RWPE2 (cell line): ENCODE data around the gene CHD5.
A peak's percentile ranks its signal among the peaks of the same experiment; 100 is the strongest.

Experiments used
- ATAC-seq: fragments of 200-7000 bp; cut with Tn5 transposase; 3 replicates; pipeline ENCODE4 v1.9.1; 2021; ENCODE audit warnings: low read depth
- DNase-seq: peaks from one replicate; pipeline ENCODE4 v3.0.0-alpha.2; 2020; ENCODE audit warnings: low spot score
- H3K27ac ChIP-seq: fragments of 450-650 bp; 2 replicates; pipeline ENCODE4 v1.5.1; 2017; ENCODE audit warnings: mild to moderate bottlenecking; ENCODE audit not compliant: poor library complexity, severe bottlenecking
- H3K27me3 ChIP-seq: fragments of 250-450 bp; sonication (Bioruptor Pico); 2 replicates; pipeline ENCODE4 v1.5.1; 2021; ENCODE audit warnings: mild to moderate bottlenecking, moderate library complexity; ENCODE audit not compliant: insufficient read depth, poor library complexity, severe bottlenecking
- H3K36me3 ChIP-seq: fragments of 250-450 bp; sonication (Bioruptor Pico); 2 replicates; pipeline ENCODE4 v1.5.1; 2020; ENCODE audit warnings: low read depth, mild to moderate bottlenecking, moderate library complexity
- H3K4me1 ChIP-seq: fragments of 250-450 bp; sonication (Bioruptor Pico); 2 replicates; pipeline ENCODE4 v1.5.1; 2021; ENCODE audit warnings: mild to moderate bottlenecking, moderate library complexity; ENCODE audit not compliant: insufficient read depth, poor library complexity, severe bottlenecking
- H3K4me3 ChIP-seq: fragments of 250-450 bp; sonication (Bioruptor Pico); 2 replicates; pipeline ENCODE4 v1.5.1; 2021; ENCODE audit warnings: mild to moderate bottlenecking, moderate library complexity; ENCODE audit not compliant: severe bottlenecking
- H3K9me3 ChIP-seq: fragments of 250-450 bp; sonication (Bioruptor Pico); 2 replicates; pipeline ENCODE4 v1.5.1; 2021; ENCODE audit warnings: mild to moderate bottlenecking, moderate library complexity; ENCODE audit not compliant: severe bottlenecking
- TF ChIP-seq, protein P1 (sequence below): fragments of 450-650 bp; IDR thresholded peaks from one replicate; pipeline ENCODE4 v1.5.1; 2017; ENCODE audit warnings: mild to moderate bottlenecking, moderate library complexity; ENCODE audit not compliant: poor library complexity, severe bottlenecking

Gene CHD5

DNA sequence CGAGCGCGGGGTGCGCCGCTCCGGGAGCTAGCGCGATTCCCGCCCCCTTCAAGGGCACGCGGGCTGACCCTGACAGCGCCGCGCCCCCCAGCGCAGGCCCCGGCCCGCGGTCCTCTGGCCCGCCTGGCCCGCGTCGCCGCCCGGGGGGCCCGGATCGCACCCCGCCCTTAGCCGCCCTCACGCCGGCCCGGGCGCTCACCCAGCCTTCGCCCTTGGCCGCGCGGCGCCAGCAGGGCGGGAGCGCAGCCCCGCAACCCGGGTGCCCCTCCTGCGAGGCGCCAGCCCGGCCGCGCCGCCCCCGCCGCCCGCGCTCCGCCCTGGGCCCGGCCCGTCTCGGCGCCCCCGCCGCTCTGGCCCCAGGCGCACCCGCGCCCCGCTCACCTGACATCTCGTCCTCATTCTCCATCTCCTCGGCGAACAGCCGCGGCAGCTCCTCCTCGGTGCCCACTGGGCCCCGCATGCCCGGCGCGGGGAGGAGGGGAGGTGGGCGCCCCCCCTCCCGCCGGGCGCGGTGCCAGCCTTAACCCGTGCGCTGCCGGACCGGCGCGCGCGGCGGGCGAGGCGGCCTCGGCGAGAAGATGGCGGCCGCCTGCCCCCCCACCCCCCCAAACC, 451 bp downstream of the CHD5 start:
- H3K27me3 ChIP-seq = peaks cover 29% of the 10 kb centered on the region
- TF ChIP-seq, protein P1, sequence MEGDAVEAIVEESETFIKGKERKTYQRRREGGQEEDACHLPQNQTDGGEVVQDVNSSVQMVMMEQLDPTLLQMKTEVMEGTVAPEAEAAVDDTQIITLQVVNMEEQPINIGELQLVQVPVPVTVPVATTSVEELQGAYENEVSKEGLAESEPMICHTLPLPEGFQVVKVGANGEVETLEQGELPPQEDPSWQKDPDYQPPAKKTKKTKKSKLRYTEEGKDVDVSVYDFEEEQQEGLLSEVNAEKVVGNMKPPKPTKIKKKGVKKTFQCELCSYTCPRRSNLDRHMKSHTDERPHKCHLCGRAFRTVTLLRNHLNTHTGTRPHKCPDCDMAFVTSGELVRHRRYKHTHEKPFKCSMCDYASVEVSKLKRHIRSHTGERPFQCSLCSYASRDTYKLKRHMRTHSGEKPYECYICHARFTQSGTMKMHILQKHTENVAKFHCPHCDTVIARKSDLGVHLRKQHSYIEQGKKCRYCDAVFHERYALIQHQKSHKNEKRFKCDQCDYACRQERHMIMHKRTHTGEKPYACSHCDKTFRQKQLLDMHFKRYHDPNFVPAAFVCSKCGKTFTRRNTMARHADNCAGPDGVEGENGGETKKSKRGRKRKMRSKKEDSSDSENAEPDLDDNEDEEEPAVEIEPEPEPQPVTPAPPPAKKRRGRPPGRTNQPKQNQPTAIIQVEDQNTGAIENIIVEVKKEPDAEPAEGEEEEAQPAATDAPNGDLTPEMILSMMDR = no peak

GRCh38 chr1:6178751-6179563, 1.2 kb downstream of the CHD5 start:
- DNase-seq = no peak
- H3K4me3 ChIP-seq = peak overlapping the region; percentile 32
- no peak overlapping the region for H3K27ac ChIP-seq
- H3K4me1 ChIP-seq = no peaks in the 10 kb centered on the region
- no peaks in the 10 kb centered on the region for H3K9me3 ChIP-seq
- peak; percentile 22; the same call in 2 of the 3 replicates for ATAC-seq
- peaks cover 29% of the 10 kb centered on the region for H3K27me3 ChIP-seq
- TF ChIP-seq, protein P1 = no peak
- no peaks in the 10 kb centered on the region for H3K36me3 ChIP-seq

More for the DNA sequence above, 451 bp downstream of the CHD5 start:
- Histone ChIP-seq H3K4me1 (no peaks in the 10 kb centered on the region), H3K36me3 (no peaks in the 10 kb centered on the region), H3K27ac (no peak overlapping the region), H3K9me3 (no peaks in the 10 kb centered on the region), H3K4me3 (peak overlapping the region; percentile 32)
- ATAC-seq = no peak
- no peak for DNase-seq

GRCh38 chr1:6177681-6178380, 2.3 kb downstream of the CHD5 start:
- H3K4me3 ChIP-seq = no peak overlapping the region
- no peaks in the 10 kb centered on the region for H3K4me1 ChIP-seq
- H3K9me3 ChIP-seq = no peaks in the 10 kb centered on the region
- TF ChIP-seq, protein P1 = no peak
- ATAC-seq = no peak
- H3K27ac ChIP-seq = no peak overlapping the region
- no peak for DNase-seq
- H3K27me3 ChIP-seq = peaks cover 29% of the 10 kb centered on the region
- no peaks in the 10 kb centered on the region for H3K36me3 ChIP-seq

GRCh38 chr1:6176779-6177178, 3.3 kb downstream of the CHD5 start:
- Histone ChIP-seq H3K4me3 (no peak overlapping the region), H3K4me1 (no peaks in the 10 kb centered on the region), H3K9me3 (no peaks in the 10 kb centered on the region), H3K27me3 (peaks cover 29% of the 10 kb centered on the region), H3K27ac (no peak overlapping the region), H3K36me3 (no peaks in the 10 kb centered on the region)
- no peak for DNase-seq
- ATAC-seq = no peak
- TF ChIP-seq, protein P1 = no peak
